HL-60 (cell line): ENCODE measurements around the gene FAM83F.
"Not testable (repeated sequence)": the region's sequence is repeated elsewhere in the genome, so short reads cannot be mapped to it uniquely, and the experiment has no call there.

Source experiments
- DNase-seq, 2 experiments: peaks; one replicate each; pipeline ENCODE4 v3.0.0-alpha.2; 2010 to 2020; ENCODE audit warnings: low read depth in 1 of 2, low spot score in 1 of 2
- H3K27ac ChIP-seq: fragments of 250-450 bp; sonication (Bioruptor Pico); replicated peaks from 2 replicates; pipeline ENCODE4 v1.5.1; 2020; ENCODE audit warnings: mild to moderate bottlenecking, moderate library complexity
- H3K27me3 ChIP-seq: fragments of 250-450 bp; sonication (Bioruptor Pico); 2 replicates; pipeline ENCODE4 v1.5.1; 2021; ENCODE audit warnings: mild to moderate bottlenecking, moderate library complexity; ENCODE audit not compliant: insufficient read depth, poor library complexity, severe bottlenecking
- H3K4me3 ChIP-seq: replicated peaks from 2 replicates; pipeline ENCODE4 v1.5.1; 2011; ENCODE audit warnings: mild to moderate bottlenecking, control low read depth, low read length; ENCODE audit not compliant: insufficient read depth
- GABPA ChIP-seq: IDR thresholded peaks from 2 replicates; pipeline ENCODE4 v1.6.1; 2012; ENCODE audit warnings: low read depth
- POLR2AphosphoS5 ChIP-seq: IDR thresholded peaks from 2 replicates; pipeline ENCODE4 v1.6.1; 2012; ENCODE audit warnings: low read depth
- SPI1 ChIP-seq: IDR thresholded peaks from 2 replicates; pipeline ENCODE4 v1.6.1; 2012; ENCODE audit warnings: low read depth, mild to moderate bottlenecking, borderline replicate concordance
- TF ChIP-seq, protein P1 (sequence below): IDR thresholded peaks from one replicate; pipeline ENCODE4 v1.5.1; 2011; ENCODE audit warnings: low read length, control low read depth, inconsistent platforms; ENCODE audit not compliant: insufficient read depth
- TF ChIP-seq, protein P2 (sequence below): IDR thresholded peaks from 2 replicates; pipeline ENCODE4 v1.6.1; 2012; ENCODE audit warnings: low read depth; ENCODE audit not compliant: insufficient replicate concordance

Gene FAM83F

GRCh38 chr22:39949964-39950737, 44.6 kb upstream of the FAM83F start:
- H3K27me3 ChIP-seq: peaks cover 2% of the 10 kb centered on the region
- no peak overlapping the region for H3K27ac ChIP-seq
- DNase-seq: no peak
- TF ChIP-seq GABPA (no peak), POLR2AphosphoS5 (no peak), SPI1 (no peak)
- TF ChIP-seq, protein P1, sequence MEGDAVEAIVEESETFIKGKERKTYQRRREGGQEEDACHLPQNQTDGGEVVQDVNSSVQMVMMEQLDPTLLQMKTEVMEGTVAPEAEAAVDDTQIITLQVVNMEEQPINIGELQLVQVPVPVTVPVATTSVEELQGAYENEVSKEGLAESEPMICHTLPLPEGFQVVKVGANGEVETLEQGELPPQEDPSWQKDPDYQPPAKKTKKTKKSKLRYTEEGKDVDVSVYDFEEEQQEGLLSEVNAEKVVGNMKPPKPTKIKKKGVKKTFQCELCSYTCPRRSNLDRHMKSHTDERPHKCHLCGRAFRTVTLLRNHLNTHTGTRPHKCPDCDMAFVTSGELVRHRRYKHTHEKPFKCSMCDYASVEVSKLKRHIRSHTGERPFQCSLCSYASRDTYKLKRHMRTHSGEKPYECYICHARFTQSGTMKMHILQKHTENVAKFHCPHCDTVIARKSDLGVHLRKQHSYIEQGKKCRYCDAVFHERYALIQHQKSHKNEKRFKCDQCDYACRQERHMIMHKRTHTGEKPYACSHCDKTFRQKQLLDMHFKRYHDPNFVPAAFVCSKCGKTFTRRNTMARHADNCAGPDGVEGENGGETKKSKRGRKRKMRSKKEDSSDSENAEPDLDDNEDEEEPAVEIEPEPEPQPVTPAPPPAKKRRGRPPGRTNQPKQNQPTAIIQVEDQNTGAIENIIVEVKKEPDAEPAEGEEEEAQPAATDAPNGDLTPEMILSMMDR: no peak
- TF ChIP-seq, protein P2, sequence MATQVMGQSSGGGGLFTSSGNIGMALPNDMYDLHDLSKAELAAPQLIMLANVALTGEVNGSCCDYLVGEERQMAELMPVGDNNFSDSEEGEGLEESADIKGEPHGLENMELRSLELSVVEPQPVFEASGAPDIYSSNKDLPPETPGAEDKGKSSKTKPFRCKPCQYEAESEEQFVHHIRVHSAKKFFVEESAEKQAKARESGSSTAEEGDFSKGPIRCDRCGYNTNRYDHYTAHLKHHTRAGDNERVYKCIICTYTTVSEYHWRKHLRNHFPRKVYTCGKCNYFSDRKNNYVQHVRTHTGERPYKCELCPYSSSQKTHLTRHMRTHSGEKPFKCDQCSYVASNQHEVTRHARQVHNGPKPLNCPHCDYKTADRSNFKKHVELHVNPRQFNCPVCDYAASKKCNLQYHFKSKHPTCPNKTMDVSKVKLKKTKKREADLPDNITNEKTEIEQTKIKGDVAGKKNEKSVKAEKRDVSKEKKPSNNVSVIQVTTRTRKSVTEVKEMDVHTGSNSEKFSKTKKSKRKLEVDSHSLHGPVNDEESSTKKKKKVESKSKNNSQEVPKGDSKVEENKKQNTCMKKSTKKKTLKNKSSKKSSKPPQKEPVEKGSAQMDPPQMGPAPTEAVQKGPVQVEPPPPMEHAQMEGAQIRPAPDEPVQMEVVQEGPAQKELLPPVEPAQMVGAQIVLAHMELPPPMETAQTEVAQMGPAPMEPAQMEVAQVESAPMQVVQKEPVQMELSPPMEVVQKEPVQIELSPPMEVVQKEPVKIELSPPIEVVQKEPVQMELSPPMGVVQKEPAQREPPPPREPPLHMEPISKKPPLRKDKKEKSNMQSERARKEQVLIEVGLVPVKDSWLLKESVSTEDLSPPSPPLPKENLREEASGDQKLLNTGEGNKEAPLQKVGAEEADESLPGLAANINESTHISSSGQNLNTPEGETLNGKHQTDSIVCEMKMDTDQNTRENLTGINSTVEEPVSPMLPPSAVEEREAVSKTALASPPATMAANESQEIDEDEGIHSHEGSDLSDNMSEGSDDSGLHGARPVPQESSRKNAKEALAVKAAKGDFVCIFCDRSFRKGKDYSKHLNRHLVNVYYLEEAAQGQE: no peak
- no peak overlapping the region for H3K4me3 ChIP-seq

GRCh38 chr22:39951603-39952293, 43.0 kb upstream of the FAM83F start:
- not testable (repeated sequence) for H3K27me3 ChIP-seq, DNase-seq, H3K27ac ChIP-seq, H3K4me3 ChIP-seq

DNA sequence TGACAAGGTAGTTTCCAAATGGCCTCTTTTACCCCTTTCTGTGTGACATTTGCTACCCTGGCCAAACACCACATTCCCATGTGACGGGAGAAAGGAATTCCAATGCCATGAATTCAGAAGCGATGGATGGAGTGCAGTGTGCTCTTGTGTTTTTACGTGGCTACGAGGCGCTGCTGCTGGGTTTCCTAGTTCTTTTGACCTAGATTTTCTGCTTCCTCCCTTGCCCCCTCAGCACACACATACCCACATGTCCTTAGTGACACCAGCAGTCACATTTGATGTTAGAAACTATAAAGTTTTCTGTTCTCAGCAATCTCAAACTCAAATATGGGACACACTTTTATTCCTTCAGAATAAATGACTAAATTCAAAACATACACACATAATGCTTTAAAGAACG, 42.4 kb upstream of the FAM83F start:
- no peak overlapping the region for H3K27ac ChIP-seq
- TF ChIP-seq GABPA (no peak), POLR2AphosphoS5 (no peak), SPI1 (no peak)
- TF ChIP-seq, protein P2: no peak
- TF ChIP-seq, protein P1: no peak
- H3K27me3 ChIP-seq: peaks cover 2% of the 10 kb centered on the region
- H3K4me3 ChIP-seq: no peak overlapping the region
- DNase-seq: no peak

DNA sequence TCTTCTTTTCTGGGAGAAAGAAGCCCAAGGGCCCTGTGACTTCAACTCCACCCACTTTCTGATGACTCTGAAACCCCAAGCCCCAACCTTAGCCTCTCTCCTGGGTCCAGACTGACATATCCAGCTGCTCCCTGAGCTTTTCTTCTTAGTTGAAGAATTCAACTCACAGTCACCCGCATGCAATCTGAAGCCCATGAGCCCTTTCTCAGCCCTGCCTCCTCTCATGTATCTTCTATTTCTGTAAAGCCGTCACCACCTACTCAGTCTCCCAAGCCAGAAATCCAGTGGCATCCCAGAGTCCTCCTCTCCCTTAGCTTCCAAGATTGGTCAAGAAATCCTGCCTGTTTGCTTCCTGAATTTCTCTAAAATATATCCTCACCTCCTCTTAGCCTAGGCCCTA, 41.7 kb upstream of the FAM83F start:
- H3K27ac ChIP-seq: no peak overlapping the region
- no peak overlapping the region for H3K4me3 ChIP-seq
- DNase-seq: no peak
- TF ChIP-seq, protein P1: no peak
- no peak for TF ChIP-seq GABPA
- H3K27me3 ChIP-seq: peaks cover 2% of the 10 kb centered on the region
